ENCODE results near the gene AQP1.

AQP1 gene

DNA sequence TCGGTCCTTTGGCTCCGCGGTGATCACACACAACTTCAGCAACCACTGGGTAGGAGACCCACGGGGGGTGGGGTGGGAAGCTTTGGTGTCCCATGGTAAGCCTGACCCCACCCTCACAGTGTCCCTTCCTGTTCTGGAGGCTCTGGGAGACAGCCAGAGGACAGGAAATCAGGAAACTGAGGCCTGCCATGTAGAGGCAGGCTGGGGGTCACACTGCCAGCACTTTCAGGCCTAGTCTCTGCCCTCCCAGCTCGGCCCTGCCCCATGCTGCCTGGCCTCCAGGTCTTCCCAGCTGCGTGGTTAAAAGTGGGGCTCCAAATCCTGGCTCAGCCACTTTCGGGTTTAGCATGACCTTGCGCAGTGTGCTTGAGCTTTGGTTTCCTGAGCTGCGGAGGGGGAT is 10.9 kb downstream of the AQP1 start:
- DNase-seq = no peak

DNA sequence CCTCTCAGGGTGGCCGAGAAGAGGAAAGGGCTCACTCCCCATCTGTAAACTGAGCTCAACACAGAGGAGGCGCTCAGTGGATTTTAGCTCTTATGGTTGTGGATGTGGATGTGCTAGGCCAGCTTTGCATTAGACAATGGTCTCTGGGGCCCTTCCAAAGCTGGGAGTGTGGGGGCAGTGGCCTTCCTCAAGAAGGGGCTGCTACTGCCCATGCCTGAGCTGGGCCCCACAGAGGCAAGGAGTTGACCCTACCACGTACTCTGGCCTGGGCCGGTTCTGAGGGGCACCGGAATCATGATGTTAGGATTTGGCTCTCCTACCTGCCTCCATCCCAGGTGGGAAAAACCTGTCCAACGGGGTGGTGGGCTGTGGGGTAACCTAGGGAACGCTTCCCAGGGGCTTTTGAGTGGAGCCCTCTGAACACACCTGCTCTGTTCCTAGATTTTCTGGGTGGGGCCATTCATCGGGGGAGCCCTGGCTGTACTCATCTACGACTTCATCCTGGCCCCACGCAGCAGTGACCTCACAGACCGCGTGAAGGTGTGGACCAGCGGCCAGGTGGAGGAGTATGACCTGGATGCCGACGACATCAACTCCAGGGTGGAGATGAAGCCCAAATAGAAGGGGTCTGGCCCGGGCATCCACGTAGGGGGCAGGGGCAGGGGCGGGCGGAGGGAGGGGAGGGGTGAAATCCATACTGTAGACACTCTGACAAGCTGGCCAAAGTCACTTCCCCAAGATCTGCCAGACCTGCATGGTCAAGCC is 11.5 kb downstream of the AQP1 start:
- no peak for DNase-seq

DNA sequence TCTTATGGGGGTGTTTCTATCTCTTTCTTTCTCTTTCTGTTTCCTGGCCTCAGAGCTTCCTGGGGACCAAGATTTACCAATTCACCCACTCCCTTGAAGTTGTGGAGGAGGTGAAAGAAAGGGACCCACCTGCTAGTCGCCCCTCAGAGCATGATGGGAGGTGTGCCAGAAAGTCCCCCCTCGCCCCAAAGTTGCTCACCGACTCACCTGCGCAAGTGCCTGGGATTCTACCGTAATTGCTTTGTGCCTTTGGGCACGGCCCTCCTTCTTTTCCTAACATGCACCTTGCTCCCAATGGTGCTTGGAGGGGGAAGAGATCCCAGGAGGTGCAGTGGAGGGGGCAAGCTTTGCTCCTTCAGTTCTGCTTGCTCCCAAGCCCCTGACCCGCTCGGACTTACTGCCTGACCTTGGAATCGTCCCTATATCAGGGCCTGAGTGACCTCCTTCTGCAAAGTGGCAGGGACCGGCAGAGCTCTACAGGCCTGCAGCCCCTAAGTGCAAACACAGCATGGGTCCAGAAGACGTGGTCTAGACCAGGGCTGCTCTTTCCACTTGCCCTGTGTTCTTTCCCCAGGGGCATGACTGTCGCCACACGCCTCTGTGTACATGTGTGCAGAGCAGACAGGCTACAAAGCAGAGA is 12.2 kb downstream of the AQP1 start:
- DNase-seq = no peak

DNA sequence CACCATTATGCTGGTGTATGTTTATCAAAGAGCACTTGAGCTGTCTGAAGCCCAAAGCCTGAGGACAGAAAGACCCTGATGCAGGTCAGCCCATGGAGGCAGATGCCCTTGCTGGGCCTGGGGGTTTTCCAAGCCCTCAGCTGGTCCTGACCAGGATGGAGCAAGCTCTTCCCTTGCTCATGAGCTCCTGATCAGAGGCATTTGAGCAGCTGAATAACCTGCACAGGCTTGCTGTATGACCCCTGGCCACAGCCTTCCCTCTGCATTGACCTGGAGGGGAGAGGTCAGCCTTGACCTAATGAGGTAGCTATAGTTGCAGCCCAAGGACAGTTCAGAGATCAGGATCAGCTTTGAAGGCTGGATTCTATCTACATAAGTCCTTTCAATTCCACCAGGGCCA is 13.0 kb downstream of the AQP1 start:
- DNase-seq = no peak

DNA sequence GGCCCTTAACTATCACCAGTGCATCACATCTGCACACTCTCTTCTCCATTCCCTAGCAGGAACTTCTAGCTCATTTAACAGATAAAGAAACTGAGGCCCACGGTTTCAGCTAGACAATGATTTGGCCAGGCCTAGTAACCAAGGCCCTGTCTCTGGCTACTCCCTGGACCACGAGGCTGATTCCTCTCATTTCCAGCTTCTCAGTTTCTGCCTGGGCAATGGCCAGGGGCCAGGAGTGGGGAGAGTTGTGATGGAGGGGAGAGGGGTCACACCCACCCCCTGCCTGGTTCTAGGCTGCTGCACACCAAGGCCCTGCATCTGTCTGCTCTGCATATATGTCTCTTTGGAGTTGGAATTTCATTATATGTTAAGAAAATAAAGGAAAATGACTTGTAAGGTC is 13.5 kb downstream of the AQP1 start:
- no peak for DNase-seq

DNA sequence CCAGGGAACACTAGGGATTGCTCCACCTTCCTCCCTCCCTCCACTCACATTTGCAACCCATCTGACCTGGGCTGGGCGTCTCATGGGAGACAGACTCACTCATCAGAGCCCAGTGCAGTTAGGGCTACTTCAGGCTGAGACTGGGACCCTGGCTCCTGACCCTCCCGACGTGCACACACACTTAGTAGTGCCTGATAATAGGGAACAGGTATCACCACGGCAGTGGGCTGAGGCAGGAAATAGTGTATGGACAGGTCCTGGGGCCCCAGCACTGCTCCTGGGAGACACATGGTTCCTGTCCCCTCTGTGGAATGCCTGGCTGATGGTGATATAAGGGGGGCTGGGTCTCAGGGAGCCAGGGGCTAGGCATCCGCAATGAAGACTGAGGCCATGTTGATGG is 14.3 kb downstream of the AQP1 start:
- no peak for DNase-seq

DNA sequence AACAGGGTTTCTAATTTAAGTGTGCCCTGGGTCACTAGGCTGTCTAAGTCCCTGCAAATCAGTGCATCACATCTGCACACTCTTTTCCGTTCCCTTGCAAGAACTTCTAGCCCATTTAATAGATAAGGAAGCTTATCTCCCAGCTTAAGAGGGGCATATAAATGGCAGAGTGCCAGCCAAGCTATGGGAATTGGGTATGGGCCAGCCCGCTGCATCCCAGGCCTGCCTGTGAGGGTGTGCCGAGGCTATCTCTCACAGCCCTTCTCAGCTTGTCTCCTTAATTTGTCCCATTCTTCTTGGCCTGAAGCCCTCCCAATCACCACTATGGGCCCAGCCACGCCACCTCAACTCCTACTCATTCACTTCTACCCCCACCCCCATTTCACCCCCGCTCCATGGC is 14.7 kb downstream of the AQP1 start:
- DNase-seq = no peak

DNA sequence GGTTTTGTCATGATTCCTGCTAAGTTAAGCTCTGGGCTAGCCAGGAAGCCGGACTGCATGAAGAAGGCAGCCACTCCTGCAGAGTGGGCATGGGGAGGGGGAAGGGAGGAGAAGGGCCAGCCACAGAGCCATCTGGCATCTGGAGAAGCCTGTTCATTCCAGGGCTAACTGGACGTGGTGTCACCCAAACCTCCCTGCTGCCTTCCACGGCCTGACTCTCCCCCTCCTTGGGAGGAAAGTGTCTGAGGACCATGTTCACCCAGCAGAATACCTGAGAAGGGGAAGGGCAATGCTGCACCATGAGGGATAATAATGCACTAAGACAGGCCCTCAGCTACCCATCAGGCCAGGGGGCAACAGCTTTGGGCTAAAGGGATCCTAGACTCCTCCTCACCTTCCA is 15.4 kb downstream of the AQP1 start:
- no peak for DNase-seq

DNA sequence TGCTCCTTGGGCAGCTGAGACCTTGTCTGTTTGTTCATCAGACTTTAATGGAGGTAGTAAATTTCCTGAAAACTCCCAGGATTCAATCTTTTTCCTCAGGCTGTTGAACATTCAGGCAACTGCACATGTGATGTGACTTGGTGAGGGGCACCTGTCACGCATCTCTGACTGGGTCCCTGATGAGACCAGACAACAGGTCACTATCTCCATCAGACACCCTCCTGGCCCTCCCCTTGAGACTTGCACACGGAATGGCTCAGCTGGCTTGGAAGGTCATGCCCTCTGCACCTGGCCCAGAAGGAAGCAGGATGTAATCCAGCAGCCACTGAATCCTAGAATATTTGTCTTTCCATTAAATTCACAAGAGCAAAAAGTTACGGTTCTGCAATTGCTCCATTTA is 15.9 kb downstream of the AQP1 start:
- no peak for DNase-seq

DNA sequence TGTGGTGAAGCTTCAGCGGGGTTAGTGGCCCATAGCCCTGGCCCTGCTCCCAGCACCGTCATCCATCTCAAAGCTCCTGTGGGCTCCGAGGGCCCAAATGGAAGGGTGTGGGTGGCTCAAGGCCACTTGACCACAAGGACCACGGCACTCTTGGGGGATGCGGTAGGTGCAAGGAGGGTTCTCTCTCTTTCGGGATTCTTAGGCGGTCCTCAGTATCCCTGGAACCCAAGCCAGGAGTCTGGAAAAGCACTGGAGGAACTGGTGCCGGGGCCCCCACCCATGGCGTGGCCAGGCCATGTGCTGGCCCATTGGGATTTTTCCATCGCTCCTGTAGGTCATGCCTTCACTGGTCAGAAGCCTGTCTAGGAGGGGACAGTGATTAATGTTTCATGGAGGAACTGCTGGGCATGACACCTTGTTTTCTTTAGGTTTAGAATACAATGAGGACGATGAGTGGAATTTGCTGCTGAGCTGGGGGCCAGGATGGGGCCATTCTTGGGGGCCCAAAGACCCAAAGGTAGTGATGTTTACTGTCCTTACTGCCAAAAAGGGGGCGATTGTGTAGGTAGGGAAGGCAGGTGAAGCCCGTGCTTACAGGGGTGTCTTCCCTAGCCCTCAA is 16.7 kb downstream of the AQP1 start:
- DNase-seq = no peak

DNA sequence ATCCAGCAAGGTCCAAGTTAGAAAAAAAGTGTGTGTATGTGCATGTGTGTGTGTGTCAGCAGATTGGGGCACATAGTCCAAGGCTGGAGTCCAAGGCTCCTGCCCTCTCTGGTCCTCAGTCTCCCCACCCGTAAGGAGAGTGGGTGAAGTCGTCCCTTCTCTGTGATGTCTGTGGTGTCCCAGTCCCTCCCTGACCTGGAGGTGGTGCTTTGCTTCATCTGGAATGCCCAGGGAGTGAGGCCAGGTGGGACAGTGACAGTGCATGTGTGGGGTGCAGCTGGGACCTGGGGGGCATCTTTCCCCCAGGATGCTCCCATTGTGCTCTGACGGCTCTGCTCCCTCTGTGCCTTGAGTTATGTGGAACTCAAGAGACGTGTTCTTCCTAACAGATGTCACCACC is 18.0 kb downstream of the AQP1 start:
- no peak for DNase-seq

DNA sequence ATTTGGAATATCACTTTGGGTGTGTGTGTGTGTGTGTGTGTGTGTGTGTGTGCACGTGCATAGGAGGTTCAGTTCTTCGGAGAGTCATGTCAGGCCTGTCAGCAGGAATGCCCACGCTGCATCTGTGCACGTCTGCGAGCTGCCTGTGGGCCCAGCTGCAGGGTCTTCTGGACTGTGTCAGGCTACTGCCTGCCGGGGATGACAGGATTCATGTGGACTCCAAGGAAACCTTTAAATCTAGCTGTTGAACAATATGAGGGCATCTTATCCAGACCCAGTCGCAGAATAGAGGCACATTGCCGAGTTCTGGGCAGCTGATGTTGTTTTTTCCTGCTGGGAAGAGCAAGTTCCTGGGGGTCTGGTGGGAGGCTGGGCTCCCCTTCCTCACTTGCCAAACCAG is 19.0 kb downstream of the AQP1 start:
- DNase-seq = no peak

DNA sequence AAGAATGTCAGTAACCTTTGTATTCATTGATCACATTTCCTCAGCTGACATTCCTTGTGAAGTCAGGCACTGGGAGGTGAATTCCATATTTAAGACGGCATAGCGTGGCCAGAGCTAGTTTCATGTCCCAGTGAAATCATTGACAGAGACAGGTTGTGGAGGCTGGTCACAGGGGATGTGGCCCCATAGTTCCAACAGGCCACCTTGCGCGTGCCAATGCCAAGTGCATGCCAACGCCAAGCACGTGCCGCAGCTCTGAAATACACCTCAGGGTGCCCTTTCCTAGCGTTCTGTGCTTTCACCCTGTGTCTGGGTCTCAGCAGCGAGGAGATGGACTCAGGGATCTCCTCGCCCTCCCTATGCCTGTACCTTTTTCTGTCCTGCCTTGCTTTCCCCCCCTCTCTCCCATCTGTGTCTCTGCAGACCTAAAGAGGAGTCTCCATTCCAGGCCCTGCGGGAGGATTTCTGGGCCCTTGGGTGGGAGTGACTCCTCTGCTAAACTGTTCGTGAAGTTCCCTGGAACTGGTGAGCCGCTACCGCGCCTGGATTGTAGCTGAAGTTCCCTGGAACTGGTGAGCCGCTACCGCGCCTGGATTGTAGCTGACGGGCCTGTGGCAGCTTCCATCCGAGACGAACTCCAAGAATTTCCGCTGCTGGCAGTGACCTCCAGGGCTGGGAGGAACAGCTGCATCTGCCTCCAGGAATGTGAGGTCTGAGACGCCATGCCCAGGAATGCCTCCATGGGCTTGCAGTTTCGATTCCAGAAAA is 19.7 kb downstream of the AQP1 start:
- no peak for DNase-seq

DNA sequence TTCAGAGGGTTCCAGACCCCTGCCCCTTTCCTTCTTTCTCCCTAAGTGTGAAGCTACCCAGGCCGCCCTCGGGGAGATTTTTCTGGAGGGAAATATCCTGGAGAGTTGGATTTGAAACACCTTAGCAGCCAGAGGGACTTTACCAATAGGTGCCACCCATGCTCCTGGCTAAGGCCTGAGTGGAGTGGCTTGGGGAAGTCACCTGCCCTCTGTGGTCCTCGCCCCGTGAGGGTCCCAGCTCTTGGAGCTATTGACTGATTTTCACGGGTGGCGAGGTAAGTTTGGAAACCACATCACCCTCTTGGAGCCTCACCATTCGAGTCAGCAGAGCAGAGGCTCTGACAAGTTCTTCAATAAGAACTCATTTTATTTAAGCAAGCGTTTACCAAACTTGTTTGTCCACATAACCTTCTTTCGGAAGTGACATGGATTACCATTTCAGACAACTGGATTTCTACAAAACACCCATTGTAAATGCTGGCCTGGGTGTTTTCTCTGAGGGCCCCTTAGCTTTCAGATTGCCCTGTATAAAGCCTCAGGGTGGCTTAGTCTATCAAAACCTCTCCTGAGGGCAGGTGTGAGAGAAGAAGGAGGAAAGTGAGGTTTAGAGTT is 20.4 kb downstream of the AQP1 start:
- DNase-seq = no peak

DNA sequence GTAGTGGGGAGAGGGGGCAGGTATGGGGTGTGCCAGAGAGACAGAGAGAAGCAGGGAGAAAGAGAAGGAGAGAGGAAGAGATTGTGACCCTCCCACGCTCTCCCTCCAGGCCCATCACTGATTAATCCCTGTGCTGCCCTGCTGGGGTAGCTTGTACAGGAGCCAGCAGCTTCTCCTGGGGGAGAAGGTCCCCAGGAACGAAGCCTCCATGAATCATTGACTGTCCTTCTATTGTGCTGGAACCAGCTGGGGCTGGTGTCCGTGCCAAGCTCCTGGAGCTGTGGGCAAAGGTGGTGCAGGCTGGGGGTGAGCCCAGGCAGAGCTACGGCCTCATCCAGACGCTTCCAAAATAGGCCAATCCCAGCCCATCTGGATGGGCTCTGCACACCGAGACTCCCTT is 20.9 kb downstream of the AQP1 start:
- DNase-seq = no peak

DNA sequence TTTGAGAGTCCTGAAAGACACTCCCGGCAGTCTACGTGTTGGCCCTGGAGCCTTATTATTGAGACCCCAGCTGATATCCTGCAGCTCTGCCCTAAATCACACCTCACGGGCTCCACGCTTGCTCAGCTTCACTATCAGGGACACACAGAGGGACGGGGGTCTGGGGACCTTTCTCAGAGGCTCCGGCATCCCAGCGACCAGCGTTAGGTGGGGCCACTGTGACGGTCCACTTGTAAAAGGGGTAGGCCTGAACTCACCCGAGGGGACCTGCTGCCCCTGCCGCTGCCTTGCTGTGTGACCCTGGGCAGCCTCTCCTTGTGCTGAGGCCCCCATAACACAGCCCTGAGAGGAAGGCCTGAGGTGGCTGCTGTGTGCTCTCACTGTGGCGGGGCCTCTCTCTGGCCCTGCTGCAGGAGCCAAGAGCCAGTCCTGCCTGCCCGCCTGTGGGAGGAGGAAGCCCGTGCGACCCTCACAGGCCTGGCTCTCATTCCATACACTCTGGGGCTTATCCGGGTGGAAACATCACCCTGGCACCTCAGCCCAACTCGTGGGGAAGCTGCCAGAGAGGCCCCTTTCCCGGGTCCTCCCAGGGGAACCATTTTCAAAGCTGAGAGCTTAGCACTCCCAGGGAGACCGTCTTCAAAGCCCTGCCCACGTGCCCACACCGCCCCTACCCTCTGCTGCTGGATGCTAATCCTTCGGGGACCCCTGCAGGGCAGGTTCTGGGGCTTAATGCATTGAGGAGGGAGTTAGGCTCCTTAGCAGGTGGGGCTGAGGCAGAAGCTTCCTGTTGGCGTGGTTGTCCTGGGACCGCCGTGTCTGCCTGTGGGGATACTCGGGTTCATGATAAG is 21.7 kb downstream of the AQP1 start:
- DNase-seq = no peak

DNA sequence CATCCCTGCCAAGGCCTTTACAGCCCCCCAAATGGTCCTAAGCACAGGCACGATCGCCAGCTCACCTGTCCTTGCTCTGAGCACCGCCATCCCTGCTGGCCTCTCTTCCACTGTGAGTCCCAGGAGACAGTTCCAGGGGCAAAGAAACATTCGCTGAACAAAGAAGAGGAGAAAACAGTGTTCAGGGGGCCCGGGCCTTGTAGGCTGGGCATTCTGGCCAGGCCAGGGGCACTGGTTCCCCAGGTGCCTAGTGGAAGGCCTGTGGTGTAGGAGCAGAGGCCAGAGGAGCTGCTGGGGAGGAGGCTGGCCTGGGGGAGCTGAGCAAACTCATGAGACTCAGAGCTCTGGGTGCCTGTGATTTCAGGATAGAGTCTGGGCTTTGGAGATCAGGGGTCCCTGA is 22.6 kb downstream of the AQP1 start:
- no peak for DNase-seq

DNA sequence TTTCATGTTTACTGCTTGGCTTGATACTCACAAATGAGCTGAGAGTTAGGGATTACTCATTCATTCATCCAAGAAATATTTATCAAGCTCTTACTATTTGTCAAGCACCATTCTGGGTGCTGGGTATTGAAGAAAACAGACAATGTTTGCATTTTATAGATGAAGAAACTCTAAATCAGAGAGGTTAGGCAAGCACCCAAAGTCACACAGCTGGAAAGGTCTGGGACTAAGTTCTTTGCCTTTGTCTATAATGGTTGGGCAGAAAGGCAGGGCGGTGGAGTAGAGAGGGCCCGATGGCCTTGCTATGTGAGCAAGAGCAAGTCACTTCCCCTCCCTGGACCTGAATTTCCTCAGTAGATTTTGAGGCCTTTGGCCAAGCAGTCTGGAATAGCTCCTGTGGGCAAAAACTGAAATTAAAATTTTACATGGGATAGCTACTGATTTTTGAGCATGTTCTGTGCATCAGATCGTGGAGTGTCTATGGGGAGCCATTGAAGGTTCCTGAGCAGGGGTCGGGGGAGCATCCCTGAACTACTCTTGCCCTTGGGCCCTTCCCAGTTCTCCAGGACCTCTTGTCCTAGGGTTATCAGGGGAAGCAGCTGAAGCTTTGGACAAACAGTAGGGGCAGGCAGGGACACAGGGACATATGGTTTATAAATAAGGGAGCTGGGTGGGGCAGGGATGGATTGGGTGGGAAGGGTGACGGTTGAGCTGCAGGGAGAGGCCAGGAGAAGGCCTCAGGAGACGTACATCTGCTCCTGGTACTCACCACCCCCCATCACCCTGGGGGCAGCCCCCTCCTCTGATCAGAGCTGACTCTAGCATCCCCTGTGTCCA is 23.3 kb downstream of the AQP1 start:
- DNase-seq = no peak

DNA sequence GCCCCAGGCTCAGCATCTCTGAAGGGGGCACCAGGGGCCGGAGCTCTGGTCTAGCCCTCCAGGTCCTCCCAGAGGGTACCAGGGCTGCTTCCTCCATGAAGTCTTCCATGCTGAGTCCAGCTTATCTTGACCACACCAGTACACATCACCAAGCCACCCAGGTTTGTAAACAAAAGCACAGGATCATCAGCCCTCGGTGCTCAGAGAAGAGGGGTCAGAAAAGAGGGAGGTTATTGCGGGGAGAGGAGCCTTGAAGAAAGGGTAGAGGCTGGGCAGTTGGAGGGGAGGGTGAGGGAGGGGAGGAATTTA is 23.9 kb downstream of the AQP1 start:
- DNase-seq = no peak

DNA sequence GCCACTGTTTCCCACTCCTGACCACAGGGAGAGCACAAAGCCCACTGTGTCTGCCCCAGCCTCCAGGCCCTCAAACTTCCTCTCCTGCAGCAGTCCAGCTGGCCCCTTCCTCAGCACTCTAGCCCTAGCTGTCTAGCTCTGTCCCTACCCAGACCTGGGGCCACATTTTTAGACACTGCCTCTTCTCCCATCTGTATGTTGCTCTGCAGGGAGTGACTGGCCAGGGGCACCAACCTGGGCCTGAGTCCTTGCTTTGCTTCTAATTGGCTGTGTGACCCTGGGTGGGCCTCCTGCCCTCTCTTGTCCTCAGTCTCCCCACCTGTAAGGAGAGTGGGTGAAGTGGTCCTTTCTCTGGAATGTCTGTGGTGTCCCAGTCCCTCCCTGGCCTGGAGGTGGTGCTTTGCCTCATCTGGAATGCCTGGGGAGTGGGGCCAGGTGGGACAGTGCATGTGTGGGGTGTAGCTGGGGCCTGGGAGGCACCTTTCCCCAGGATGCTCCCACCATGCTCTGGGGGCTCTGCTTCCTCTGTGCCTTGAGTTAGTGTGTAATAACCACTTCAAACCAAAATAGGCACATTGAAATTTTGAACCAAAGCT is 25.1 kb downstream of the AQP1 start:
- DNase-seq = no peak

DNA sequence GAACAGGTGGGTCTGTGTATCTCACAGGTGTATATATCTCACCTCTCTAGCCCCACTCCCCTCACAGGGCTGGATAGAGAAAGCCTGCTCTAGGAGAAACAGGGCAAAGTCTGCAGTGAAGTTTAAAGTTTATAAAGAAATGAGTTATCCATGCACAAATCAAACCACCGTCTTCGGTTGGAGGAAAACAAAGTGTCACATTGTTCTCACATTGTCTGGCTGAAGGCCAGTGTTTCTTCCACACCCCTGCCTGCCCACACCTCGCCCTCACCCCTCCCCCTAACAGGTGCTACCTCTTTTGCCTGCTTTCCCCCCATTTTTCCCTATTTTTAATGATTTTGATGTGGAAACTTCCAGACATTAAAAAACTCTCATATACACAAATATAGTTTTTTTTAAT is 25.8 kb downstream of the AQP1 start:
- DNase-seq = no peak
